Thoracic aorta (tissue), 2 donors: Measurements from ENCODE around the gene ATP13A4. TPM values are rescaled to one million over a fixed set of nuclear protein-coding genes. Genes with fewer than 3 reads are reported as not detected.
A peak's percentile ranks its signal among the peaks of the same experiment; 100 is the strongest.

Experiments
- ATAC-seq: fragments of 150-250 bp; one replicate; pipeline ENCODE4 v1.8.0; 2017; ENCODE audit warnings: low read depth; ENCODE audit not compliant: insufficient number of reproducible peaks, low FRiP score
- DNase-seq: peaks from one replicate; pipeline ENCODE4 v3.0.0-alpha.2; 2020; ENCODE audit warnings: low spot score
- H3K27ac ChIP-seq, 2 donors: fragments of 200-600 bp; sonication (generic); 1 replicate in 1 of 2; 2 replicates in 1 of 2; pipeline ENCODE4 v1.5.1; 2016; ENCODE audit warnings: mild to moderate bottlenecking in 2 of 2, moderate library complexity in 2 of 2
- H3K27me3 ChIP-seq: fragments of 200-600 bp; sonication (generic); replicated peaks from 2 replicates; pipeline ENCODE4 v1.6.0; 2016; ENCODE audit warnings: mild to moderate bottlenecking; ENCODE audit not compliant: insufficient read depth
- H3K36me3 ChIP-seq: fragments of 200-600 bp; sonication (generic); one replicate; pipeline ENCODE4 v1.5.1; 2016
- H3K4me1 ChIP-seq, 2 donors: fragments of 200-600 bp; sonication (generic); 1 replicate in 1 of 2; 2 replicates in 1 of 2; pipeline versions ENCODE4 v1.5.1 to v1.6.0; 2016; ENCODE audit warnings: low read depth in 2 of 2, mild to moderate bottlenecking in 1 of 2; ENCODE audit not compliant: control insufficient read depth in 1 of 2
- H3K4me3 ChIP-seq: fragments of 200-600 bp; sonication (generic); 2 replicates; pipeline ENCODE4 v1.5.1; 2016; ENCODE audit warnings: mild to moderate bottlenecking
- H3K9me3 ChIP-seq: fragments of 200-600 bp; sonication (generic); 2 replicates; pipeline ENCODE4 v1.5.1; 2016
- total RNA-seq, 2 donors: library from RNA; depleted of rRNA; stranded (reverse); fragments of >200 nt; gene quantifications; one replicate each; pipeline versions ENCODE4 v1.1.0 to v1.2.3, GENCODE V29; 2016
- TF ChIP-seq, protein P1 (sequence below): fragments of 200-600 bp; sonication (generic); IDR thresholded peaks from one replicate; pipeline ENCODE4 v1.5.1; 2019; ENCODE audit warnings: antibody characterized with exemption

ATP13A4 gene
- total RNA-seq, 2 donors from 2014 or later = 0.78 TPM; not detected in 1

DNA sequence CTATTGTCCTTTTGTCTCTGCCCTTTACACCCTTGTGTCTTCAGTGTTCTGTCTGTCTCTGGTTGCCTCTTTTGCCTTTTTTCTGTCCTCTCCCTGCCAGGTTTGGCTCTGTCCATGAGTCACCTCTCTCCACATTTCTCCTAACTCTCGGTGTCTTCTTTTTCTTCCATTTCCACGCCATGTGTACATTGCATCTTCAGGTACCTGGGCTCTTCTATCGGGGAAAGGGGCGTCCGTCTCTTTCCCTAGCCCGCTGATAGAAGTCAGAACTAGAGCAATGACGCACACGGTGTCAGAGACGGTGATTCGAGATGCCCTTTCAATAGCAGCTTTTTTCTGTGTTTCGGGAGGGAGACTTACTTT is 39.0 kb upstream of the ATP13A4 start:
- Histone ChIP-seq H3K36me3 (no peaks in the 10 kb centered on the region), H3K9me3 (no peaks in the 10 kb centered on the region), H3K27me3 (no peaks in the 10 kb centered on the region), H3K4me1 (peaks cover 7 to 24% of the 10 kb centered on the region in 2 donors), H3K4me3 (peak overlapping the region; percentile 83), H3K27ac (peak overlapping the region; percentile 71 to 88)
- peak; percentile 16 for ATAC-seq
- TF ChIP-seq, protein P1, sequence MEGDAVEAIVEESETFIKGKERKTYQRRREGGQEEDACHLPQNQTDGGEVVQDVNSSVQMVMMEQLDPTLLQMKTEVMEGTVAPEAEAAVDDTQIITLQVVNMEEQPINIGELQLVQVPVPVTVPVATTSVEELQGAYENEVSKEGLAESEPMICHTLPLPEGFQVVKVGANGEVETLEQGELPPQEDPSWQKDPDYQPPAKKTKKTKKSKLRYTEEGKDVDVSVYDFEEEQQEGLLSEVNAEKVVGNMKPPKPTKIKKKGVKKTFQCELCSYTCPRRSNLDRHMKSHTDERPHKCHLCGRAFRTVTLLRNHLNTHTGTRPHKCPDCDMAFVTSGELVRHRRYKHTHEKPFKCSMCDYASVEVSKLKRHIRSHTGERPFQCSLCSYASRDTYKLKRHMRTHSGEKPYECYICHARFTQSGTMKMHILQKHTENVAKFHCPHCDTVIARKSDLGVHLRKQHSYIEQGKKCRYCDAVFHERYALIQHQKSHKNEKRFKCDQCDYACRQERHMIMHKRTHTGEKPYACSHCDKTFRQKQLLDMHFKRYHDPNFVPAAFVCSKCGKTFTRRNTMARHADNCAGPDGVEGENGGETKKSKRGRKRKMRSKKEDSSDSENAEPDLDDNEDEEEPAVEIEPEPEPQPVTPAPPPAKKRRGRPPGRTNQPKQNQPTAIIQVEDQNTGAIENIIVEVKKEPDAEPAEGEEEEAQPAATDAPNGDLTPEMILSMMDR = no peak
- no peak for DNase-seq

DNA sequence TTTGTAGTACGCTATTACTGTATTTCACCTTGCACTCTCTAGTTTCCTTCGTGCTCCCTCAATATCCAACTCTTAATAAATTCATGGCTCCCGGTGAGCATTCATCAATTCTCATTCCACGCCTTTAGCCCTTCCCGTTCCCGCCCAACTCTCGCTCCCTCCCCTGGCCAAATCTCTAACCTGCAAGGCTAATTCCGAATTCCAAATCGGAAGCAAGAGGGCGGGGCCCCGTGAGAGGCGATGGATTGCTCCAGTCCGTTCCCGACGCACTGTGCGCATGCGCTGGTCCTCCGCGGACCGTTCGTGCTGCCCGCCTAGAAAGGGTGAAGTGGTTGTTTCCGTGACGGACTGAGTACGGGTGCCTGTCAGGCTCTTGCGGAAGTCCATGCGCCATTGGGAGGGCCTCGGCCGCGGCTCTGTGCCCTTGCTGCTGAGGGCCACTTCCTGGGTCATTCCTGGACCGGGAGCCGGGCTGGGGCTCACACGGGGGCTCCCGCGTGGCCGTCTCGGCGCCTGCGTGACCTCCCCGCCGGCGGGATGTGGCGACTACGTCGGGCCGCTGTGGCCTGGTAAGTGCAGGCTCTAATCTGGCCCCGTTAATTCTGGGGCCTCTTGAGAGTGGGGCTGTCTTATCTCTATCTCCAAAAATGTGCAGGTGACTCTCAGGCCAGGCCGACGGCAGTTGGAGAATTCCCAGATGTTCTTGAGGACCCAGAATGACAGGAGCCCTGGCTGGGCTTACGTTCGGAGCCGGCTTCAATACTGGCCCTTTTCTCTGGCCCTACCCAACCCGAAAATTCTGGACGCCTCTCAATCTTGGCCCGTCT is 38.4 kb upstream of the ATP13A4 start, which contains the start of gene OPA1:
TSS of gene OPA1 (plus strand) at position 368 of the 827 bp plus-strand sequence. CDS start at position 538, 170 bp downstream.
- Histone ChIP-seq H3K27me3 (no peaks in the 10 kb centered on the region), H3K4me3 (peak within 1 kb of the TSS; percentile 83), H3K27ac (peak within 1 kb of the TSS; percentile 71 to 88), H3K4me1 (peaks cover 7 to 24% of the 10 kb centered on the region in 2 donors), H3K36me3 (no peaks in the 10 kb centered on the region), H3K9me3 (no peaks in the 10 kb centered on the region)
- ATAC-seq (peak; percentile 98), DNase-seq (peak; percentile 89)
- TF ChIP-seq, protein P1 = no peak

DNA sequence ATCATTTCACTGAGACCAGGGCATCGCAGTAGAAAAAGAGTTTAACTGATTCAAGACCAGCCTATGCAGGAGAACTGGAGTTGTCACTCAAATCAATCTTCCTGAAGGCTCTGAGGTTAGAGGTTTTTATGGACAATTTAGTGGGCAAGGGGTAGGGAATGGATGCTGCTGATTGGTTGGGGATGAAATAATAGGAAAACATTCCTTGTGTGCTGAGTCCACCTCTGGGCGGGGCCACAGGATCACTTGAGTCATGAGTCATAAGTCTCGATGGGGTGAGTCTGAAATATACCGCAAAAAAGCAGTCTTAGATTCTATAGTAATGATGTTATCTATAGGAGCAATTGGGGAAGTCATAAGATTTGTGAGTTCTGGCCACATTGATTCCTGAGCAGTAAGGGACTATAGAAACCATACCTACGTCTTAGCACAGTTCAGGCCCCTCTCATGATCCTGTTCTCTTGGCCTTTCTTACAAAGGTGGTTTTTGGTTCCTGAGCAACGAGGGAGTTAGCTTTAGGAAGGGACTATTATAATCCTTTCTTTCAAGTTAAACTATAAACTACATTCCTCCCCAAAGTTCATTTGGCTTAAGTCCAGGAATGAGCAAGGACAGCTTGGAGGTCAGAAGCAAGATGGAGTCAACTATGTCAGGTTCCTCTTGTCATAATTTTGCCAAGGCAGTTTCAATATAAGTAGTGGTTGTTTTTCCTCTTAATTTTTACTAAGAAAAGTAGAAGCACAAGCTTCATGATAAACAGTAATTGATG is 35.6 kb upstream of the ATP13A4 start:
- TF ChIP-seq, protein P1 = no peak
- Histone ChIP-seq H3K27me3 (no peaks in the 10 kb centered on the region), H3K4me3 (no peak overlapping the region), H3K27ac (no peak overlapping the region), H3K4me1 (peaks cover 7 to 21% of the 10 kb centered on the region in 2 donors), H3K9me3 (no peaks in the 10 kb centered on the region), H3K36me3 (no peaks in the 10 kb centered on the region)
- ATAC-seq (no peak), DNase-seq (no peak)

DNA sequence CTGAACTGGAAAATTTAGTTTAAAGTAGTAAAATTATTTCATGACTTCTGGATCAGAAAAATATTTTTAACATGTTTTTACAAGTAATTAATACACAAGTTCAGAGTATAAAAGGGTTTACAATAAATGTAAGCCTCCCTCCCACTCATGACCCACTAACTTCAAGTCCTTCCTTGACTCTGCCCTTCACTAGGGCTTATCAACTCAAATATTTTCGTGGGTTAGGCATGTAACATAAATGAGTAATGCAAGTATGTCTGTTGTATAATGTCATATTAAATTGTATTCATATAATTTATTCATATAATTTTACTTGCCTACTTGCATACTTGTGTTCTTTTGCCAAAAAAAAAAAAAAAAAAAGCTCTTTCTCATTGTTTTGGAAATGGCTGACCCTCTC is 34.9 kb upstream of the ATP13A4 start:
- peaks cover 3 to 16% of the 10 kb centered on the region in 2 donors for H3K4me1 ChIP-seq
- no peaks in the 10 kb centered on the region for H3K27me3 ChIP-seq
- DNase-seq (no peak), ATAC-seq (no peak)
- H3K4me3 ChIP-seq = no peak overlapping the region
- no peaks in the 10 kb centered on the region for H3K9me3 ChIP-seq
- no peak overlapping the region for H3K27ac ChIP-seq
- H3K36me3 ChIP-seq = no peaks in the 10 kb centered on the region
- TF ChIP-seq, protein P1 = no peak

DNA sequence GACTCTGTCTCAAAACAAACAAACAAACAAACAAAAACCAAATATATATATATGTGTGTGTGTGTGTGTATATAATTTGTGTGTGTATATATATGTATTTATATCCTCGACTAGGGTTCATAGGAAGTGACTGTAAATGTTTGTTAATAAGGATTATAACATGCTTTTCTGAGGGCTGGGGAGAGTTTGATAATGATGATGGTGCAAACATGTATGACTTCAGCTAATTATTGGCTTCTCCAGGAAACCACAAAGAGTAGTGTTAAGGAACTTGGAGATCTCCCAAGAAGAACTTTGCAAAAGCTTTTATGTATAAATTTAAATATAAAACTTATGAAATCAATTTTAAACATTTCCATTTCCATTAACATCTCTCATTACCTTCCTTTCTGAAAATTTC is 34.4 kb upstream of the ATP13A4 start:
- ATAC-seq (no peak), DNase-seq (no peak)
- H3K36me3 ChIP-seq = no peaks in the 10 kb centered on the region
- H3K27me3 ChIP-seq = no peaks in the 10 kb centered on the region
- H3K27ac ChIP-seq = no peak overlapping the region
- H3K4me3 ChIP-seq = no peak overlapping the region
- no peaks in the 10 kb centered on the region for H3K9me3 ChIP-seq
- H3K4me1 ChIP-seq = peaks cover under 1 to 11% of the 10 kb centered on the region in 2 donors
- TF ChIP-seq, protein P1 = no peak
